T-cell (primary cell): ENCODE data around the gene NTM. TPM values are rescaled to one million over a fixed set of nuclear protein-coding genes. Genes with fewer than 3 reads are reported as not detected.

Experiments
- ATAC-seq, 4 experiments: fragments of 200-7000 bp in 3 of 4; fragments of 150-1000 bp in 1 of 4; cut with Tn5 transposase; replicated peaks in 1 of 4; 1 replicate in 3 of 4; 2 replicates in 1 of 4; pipeline ENCODE4 v1.10.0; 2021; ENCODE audit warnings: moderate library complexity in 3 of 4, mild to moderate bottlenecking in 2 of 4, moderate number of reproducible peaks in 1 of 4
- CTCF ChIA-PET, 2 donors: fragments of 300-600 bp; sonication (Branson Sonifier 250); formaldehyde crosslinking; loops; one replicate each; lab custom pipeline; 2022; ENCODE audit warnings: antibody characterized with exemption in 2 of 2; lab: Charles Lee
- POLR2A ChIA-PET, 2 donors: fragments of 300-600 bp; sonication (Branson Sonifier 250); formaldehyde crosslinking; loops; one replicate each; lab custom pipeline; 2022; ENCODE audit warnings: antibody characterized with exemption in 2 of 2; lab: Charles Lee
- DNase-seq, 35 experiments: peaks; one replicate each; pipeline versions ENCODE4 v3.0.0 to v3.0.0-alpha.2; 2013 to 2023
- H3K27ac ChIP-seq: one replicate; pipeline ENCODE4 v1.5.1; 2013; ENCODE audit warnings: low read length
- H3K27me3 ChIP-seq, 2 experiments: replicated peaks in 1 of 2; 1 replicate in 1 of 2; 2 replicates in 1 of 2; pipeline versions ENCODE4 v1.6.1 to v1.7.0; 2013; ENCODE audit warnings: low read length in 1 of 2, mixed read lengths in 1 of 2; ENCODE audit not compliant: control insufficient read depth in 2 of 2, insufficient read depth in 2 of 2; ENCODE audit errors: extremely low read depth in 1 of 2
- H3K36me3 ChIP-seq, 2 donors: 1 replicate in 1 of 2; 2 replicates in 1 of 2; pipeline versions ENCODE4 v1.6.1 to v1.7.0; 2013; ENCODE audit warnings: low read length in 1 of 2; ENCODE audit not compliant: control insufficient read depth in 2 of 2, insufficient read depth in 1 of 2; ENCODE audit errors: extremely low read depth in 1 of 2
- H3K4me1 ChIP-seq, 2 experiments: 1 replicate in 1 of 2; 2 replicates in 1 of 2; pipeline versions ENCODE4 v1.6.1 to v1.7.0; 2013; ENCODE audit warnings: low read length in 2 of 2, mixed read lengths in 1 of 2; ENCODE audit not compliant: insufficient read depth in 2 of 2, control insufficient read depth in 1 of 2; ENCODE audit errors: extremely low read depth in 1 of 2
- H3K4me3 ChIP-seq, 2 donors: 1 replicate in 1 of 2; 2 replicates in 1 of 2; pipeline versions ENCODE4 v1.5.1 to v1.7.0; 2013; ENCODE audit warnings: mild to moderate bottlenecking in 2 of 2, low read length in 1 of 2, moderate library complexity in 1 of 2; ENCODE audit not compliant: control insufficient read depth in 1 of 2; ENCODE audit errors: extremely low read depth in 1 of 2
- H3K9me3 ChIP-seq: 2 replicates; pipeline ENCODE4 v1.7.0; 2013
- H3K27ac Mint-ChIP-seq, 2 donors: one replicate each; pipeline ENCODE4 v1.8.0; 2020 to 2021; ENCODE audit warnings: mild to moderate bottlenecking in 2 of 2, mixed read lengths in 2 of 2
- H3K27me3 Mint-ChIP-seq, 2 donors: one replicate each; pipeline ENCODE4 v1.8.0; 2021 to 2022; ENCODE audit warnings: mixed read lengths in 2 of 2
- H3K36me3 Mint-ChIP-seq: one replicate; pipeline ENCODE4 v1.8.0; 2021; ENCODE audit warnings: mixed read lengths
- H3K4me1 Mint-ChIP-seq, 3 donors: one replicate each; pipeline ENCODE4 v1.8.0; 2020 to 2022; ENCODE audit warnings: mixed read lengths in 3 of 3, mild to moderate bottlenecking in 1 of 3
- H3K4me3 Mint-ChIP-seq, 3 donors: one replicate each; pipeline ENCODE4 v1.8.0; 2020 to 2022; ENCODE audit warnings: mild to moderate bottlenecking in 3 of 3, mixed read lengths in 3 of 3, moderate library complexity in 3 of 3
- H3K9me3 Mint-ChIP-seq, 3 donors: one replicate each; pipeline ENCODE4 v1.8.0; 2020 to 2022; ENCODE audit warnings: mixed read lengths in 3 of 3
- WGBS: methylation state at CpG from one replicate; pipeline ENCODE4 v1.1.5; 2013; ENCODE audit warnings: missing lambda C conversion rate; ENCODE audit not compliant: insufficient coverage; 5-methylcytosine and 5-hydroxymethylcytosine counted together
- total RNA-seq, 35 experiments: library from RNA in 6 of 35; stranded (reverse) in 6 of 35; fragments of 120-200 nt in 1 of 35; gene quantifications; one replicate each; pipeline versions ENCODE4 v1.2.1 to v1.2.4 and lab custom pipeline; 2013 to 2026

The NTM gene
- total RNA-seq, 5 donors from 2014 or later (not counting 1 experiment from before 2014, with no cell fraction given) = not detected

DNA sequence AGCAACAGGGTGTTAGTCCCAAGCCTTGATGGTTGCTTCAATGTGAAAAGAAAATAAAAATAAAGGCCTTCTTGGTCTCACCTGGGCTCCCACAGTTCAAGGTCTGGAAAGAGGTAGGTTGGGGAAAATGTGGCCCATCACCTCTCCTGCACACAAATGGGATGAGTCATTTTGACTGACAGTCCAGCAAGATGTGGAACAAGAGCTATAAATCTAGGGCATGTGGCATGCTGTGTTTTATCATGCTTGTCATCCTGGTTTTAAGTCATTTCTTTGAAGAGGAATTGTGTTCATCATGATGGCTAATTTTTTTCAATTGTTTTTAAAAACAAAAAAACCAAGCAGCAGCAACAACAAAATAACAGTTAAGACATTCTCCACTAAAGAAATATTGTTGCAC is 503.7 kb downstream of the NTM start:
- H3K4me3 Mint-ChIP-seq = no peak overlapping the region
- peaks cover 0 to 4% of the 10 kb centered on the region in 2 donors for H3K27me3 Mint-ChIP-seq

GRCh38 chr11:131875611-131876010 is 505.2 kb downstream of the NTM start:
- CTCF ChIA-PET = no interaction called here
- no peak overlapping the region for H3K4me3 Mint-ChIP-seq
- no peak overlapping the region for H3K27ac ChIP-seq
- H3K9me3 Mint-ChIP-seq = peaks cover 0 to 5% (median 0%) of the 10 kb centered on the region in 3 donors
- POLR2A ChIA-PET = no interaction called here
- H3K4me1 Mint-ChIP-seq = no peaks in the 10 kb centered on the region
- no peak for ATAC-seq
- no peak overlapping the region for H3K4me3 ChIP-seq
- no peaks in the 10 kb centered on the region for H3K27me3 ChIP-seq
- H3K9me3 ChIP-seq = no peaks in the 10 kb centered on the region
- no peaks in the 10 kb centered on the region for H3K36me3 Mint-ChIP-seq
- peaks cover 0 to 4% of the 10 kb centered on the region in 2 donors for H3K27me3 Mint-ChIP-seq
- H3K27ac Mint-ChIP-seq = no peak overlapping the region
- DNase-seq = no peak
- H3K4me1 ChIP-seq = no peaks in the 10 kb centered on the region
- H3K36me3 ChIP-seq = no peaks in the 10 kb centered on the region
- 55% methylated on average over 2 of the region's 5 CpGs for WGBS

More for the DNA sequence above, 503.7 kb downstream of the NTM start:
- H3K27ac ChIP-seq = no peak overlapping the region
- no peaks in the 10 kb centered on the region for H3K36me3 Mint-ChIP-seq
- H3K4me3 ChIP-seq = no peak overlapping the region
- H3K27ac Mint-ChIP-seq = no peak overlapping the region
- CTCF ChIA-PET = no interaction called here
- DNase-seq (no peak), ATAC-seq (no peak)
- no peaks in the 10 kb centered on the region for H3K36me3 ChIP-seq
- peaks cover 0 to 1% of the 10 kb centered on the region in 2 experiments for H3K27me3 ChIP-seq
- H3K9me3 ChIP-seq = no peaks in the 10 kb centered on the region
- POLR2A ChIA-PET = no interaction called here
- H3K4me1 Mint-ChIP-seq = no peaks in the 10 kb centered on the region
- H3K9me3 Mint-ChIP-seq = peaks cover 0 to 5% (median 0%) of the 10 kb centered on the region in 3 donors
- H3K4me1 ChIP-seq = no peaks in the 10 kb centered on the region

- H3K36me3 Mint-ChIP-seq = no peaks in the 10 kb centered on the region
- H3K9me3 ChIP-seq = no peaks in the 10 kb centered on the region
- H3K27ac Mint-ChIP-seq = no peak overlapping the region
- no peak overlapping the region for H3K27ac ChIP-seq
- ChIA-PET CTCF (no interaction called here), POLR2A (no interaction called here)
- no peak for ATAC-seq
- H3K4me3 Mint-ChIP-seq = no peak overlapping the region
- no peak overlapping the region for H3K4me3 ChIP-seq
- no peaks in the 10 kb centered on the region for H3K36me3 ChIP-seq
- DNase-seq = no peak
- H3K4me1 ChIP-seq = no peaks in the 10 kb centered on the region
- peaks cover 0 to 2% of the 10 kb centered on the region in 2 experiments for H3K27me3 ChIP-seq
- peaks cover 0 to 7% (median 0%) of the 10 kb centered on the region in 3 donors for H3K9me3 Mint-ChIP-seq
- H3K27me3 Mint-ChIP-seq = peaks cover 0 to 6% of the 10 kb centered on the region in 2 donors
- 90% methylated on average over 3 of the region's 10 CpGs for WGBS
- H3K4me1 Mint-ChIP-seq = no peaks in the 10 kb centered on the region
Measured at GRCh38 chr11:131877246-131877942, 507.0 kb downstream of the NTM start.

DNA sequence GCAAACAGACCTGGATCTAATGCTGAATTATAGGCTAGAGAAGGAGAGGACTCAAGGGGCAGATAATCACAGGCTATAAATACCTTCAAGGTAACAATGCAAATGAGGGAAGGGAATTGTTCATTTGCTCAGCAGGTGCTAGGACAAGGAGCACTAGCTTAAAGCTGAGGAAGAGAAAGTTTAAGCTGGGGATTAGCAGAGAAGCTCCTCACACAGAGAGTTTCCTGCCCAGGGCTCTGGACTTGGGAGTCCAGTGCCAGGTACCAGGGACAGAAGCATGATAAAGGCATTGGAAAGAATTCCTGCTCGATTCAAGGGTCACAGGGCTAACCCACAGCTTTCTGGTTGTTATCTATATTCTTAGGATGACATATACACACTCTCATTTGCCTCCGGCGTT is 509.9 kb downstream of the NTM start:
- Histone ChIP-seq H3K4me3 (no peak overlapping the region), H3K9me3 (no peaks in the 10 kb centered on the region), H3K27me3 (peaks cover 0 to 2% of the 10 kb centered on the region in 2 experiments), H3K27ac (no peak overlapping the region), H3K36me3 (no peaks in the 10 kb centered on the region), H3K4me1 (no peaks in the 10 kb centered on the region)
- POLR2A ChIA-PET = no interaction called here
- DNase-seq (no peak), ATAC-seq (no peak)
- Mint-ChIP-seq H3K27ac (no peak overlapping the region), H3K4me1 (no peaks in the 10 kb centered on the region), H3K36me3 (no peaks in the 10 kb centered on the region), H3K4me3 (no peak overlapping the region), H3K9me3 (peaks cover 0 to 7% (median 0%) of the 10 kb centered on the region in 3 donors), H3K27me3 (peaks cover 0 to 6% of the 10 kb centered on the region in 2 donors)
- CTCF ChIA-PET = no interaction called here
- no CpG with 5 or more reads among the region's 3 CpGs for WGBS

GRCh38 chr11:131880976-131881375 is 510.6 kb downstream of the NTM start:
- no peak overlapping the region for H3K27ac ChIP-seq
- Mint-ChIP-seq H3K36me3 (no peaks in the 10 kb centered on the region), H3K4me1 (no peaks in the 10 kb centered on the region), H3K27ac (no peak overlapping the region), H3K9me3 (peaks cover 0 to 7% (median 0%) of the 10 kb centered on the region in 3 donors), H3K4me3 (no peak overlapping the region), H3K27me3 (peaks cover 0 to 6% of the 10 kb centered on the region in 2 donors)
- no peak overlapping the region for H3K4me3 ChIP-seq
- no CpG with 5 or more reads among the region's 6 CpGs for WGBS
- no peaks in the 10 kb centered on the region for H3K9me3 ChIP-seq
- no peaks in the 10 kb centered on the region for H3K36me3 ChIP-seq
- ChIA-PET CTCF (no interaction called here), POLR2A (no interaction called here)
- DNase-seq = no peak
- no peaks in the 10 kb centered on the region for H3K4me1 ChIP-seq
- ATAC-seq = no peak
- H3K27me3 ChIP-seq = peaks cover 0 to 2% of the 10 kb centered on the region in 2 experiments

- ChIA-PET CTCF (no interaction called here), POLR2A (no interaction called here)
- no peaks in the 10 kb centered on the region for H3K36me3 ChIP-seq
- H3K27ac Mint-ChIP-seq = no peak overlapping the region
- no peaks in the 10 kb centered on the region for H3K9me3 ChIP-seq
- H3K4me3 Mint-ChIP-seq = no peak overlapping the region
- peaks cover 0 to 10% (median 0%) of the 10 kb centered on the region in 3 donors for H3K9me3 Mint-ChIP-seq
- H3K27me3 Mint-ChIP-seq = peaks cover 0 to 6% of the 10 kb centered on the region in 2 donors
- no peak overlapping the region for H3K27ac ChIP-seq
- no peaks in the 10 kb centered on the region for H3K36me3 Mint-ChIP-seq
- ATAC-seq (no peak), DNase-seq (no peak)
- no peak overlapping the region for H3K4me3 ChIP-seq
- 43% methylated on average over 1 of the region's 6 CpGs for WGBS
- no peaks in the 10 kb centered on the region for H3K4me1 ChIP-seq
- H3K4me1 Mint-ChIP-seq = no peaks in the 10 kb centered on the region
- peaks cover 0 to 2% of the 10 kb centered on the region in 2 experiments for H3K27me3 ChIP-seq
Measured at GRCh38 chr11:131883332-131883731, 512.9 kb downstream of the NTM start.
